Uterus (tissue), 4 donors: Measurements from ENCODE around the gene MRPL1. TPM values are rescaled to one million over a fixed set of nuclear protein-coding genes. Genes with fewer than 3 reads are reported as not detected.

ENCODE experiments used
- DNase-seq, 2 donors: peaks; one replicate each; pipeline ENCODE4 v3.0.0-alpha.2; 2019 to 2020
- H3K27ac ChIP-seq, 2 donors: fragments of 200-600 bp; sonication (generic); 1 replicate in 1 of 2; 2 replicates in 1 of 2; pipeline ENCODE4 v1.5.1; 2016 to 2018
- H3K27me3 ChIP-seq, 2 donors: fragments of 200-600 bp; sonication (generic); one replicate each; pipeline ENCODE4 v1.5.1; 2018 to 2019; ENCODE audit warnings: control low read depth in 1 of 2
- H3K36me3 ChIP-seq, 2 donors: fragments of 200-600 bp; sonication (generic); one replicate each; pipeline ENCODE4 v1.5.1; 2019; ENCODE audit warnings: control low read depth in 1 of 2
- H3K4me1 ChIP-seq, 2 donors: fragments of 200-600 bp; sonication (generic); one replicate each; pipeline ENCODE4 v1.5.1; 2018 to 2019; ENCODE audit warnings: control low read depth in 1 of 2
- H3K4me3 ChIP-seq, 2 donors: fragments of 200-600 bp; sonication (generic); 1 replicate in 1 of 2; 2 replicates in 1 of 2; pipeline ENCODE4 v1.5.1; 2018 to 2019; ENCODE audit warnings: mild to moderate bottlenecking in 1 of 2
- H3K9me3 ChIP-seq, 2 donors: fragments of 200-600 bp; sonication (generic); one replicate each; pipeline ENCODE4 v1.5.1; 2019; ENCODE audit warnings: control low read depth in 1 of 2
- POLR2A ChIP-seq, 2 donors: fragments of 450-650 bp; IDR thresholded peaks; one replicate each; pipeline ENCODE4 v1.6.1; 2016; ENCODE audit warnings: antibody characterized with exemption in 2 of 2, mild to moderate bottlenecking in 1 of 2, moderate library complexity in 1 of 2
- intact Hi-C: fragments of 100-400 bp; cut with DNase I; formaldehyde crosslinking; loops from one replicate; pipeline ENCODE4 v1.15.1; 2023; ENCODE audit warnings: low total_unique reads
- total RNA-seq, 4 donors: library from RNA; depleted of rRNA in 3 of 4; stranded (reverse); fragments of >200 nt in 3 of 4; gene quantifications; one replicate each; pipeline versions ENCODE4 v1.1.0 to v1.2.4, GENCODE V29; 2014 to 2023
- TF ChIP-seq, protein P1 (sequence below), 4 experiments: fragments of 200-600 bp in 2 of 4; fragments of 450-650 bp in 2 of 4; sonication (generic) in 2 of 4; IDR thresholded peaks; one replicate each; pipeline ENCODE4 v1.5.1; 2016 to 2019; ENCODE audit warnings: antibody characterized with exemption in 4 of 4, mild to moderate bottlenecking in 2 of 4, moderate library complexity in 1 of 4
- donor health status: DM: yes; HTN: yes; CAD: no.

Gene MRPL1
- total RNA-seq, 4 donors from 2014 or later, result 15.1 to 75.9 (median 34.8) TPM

DNA sequence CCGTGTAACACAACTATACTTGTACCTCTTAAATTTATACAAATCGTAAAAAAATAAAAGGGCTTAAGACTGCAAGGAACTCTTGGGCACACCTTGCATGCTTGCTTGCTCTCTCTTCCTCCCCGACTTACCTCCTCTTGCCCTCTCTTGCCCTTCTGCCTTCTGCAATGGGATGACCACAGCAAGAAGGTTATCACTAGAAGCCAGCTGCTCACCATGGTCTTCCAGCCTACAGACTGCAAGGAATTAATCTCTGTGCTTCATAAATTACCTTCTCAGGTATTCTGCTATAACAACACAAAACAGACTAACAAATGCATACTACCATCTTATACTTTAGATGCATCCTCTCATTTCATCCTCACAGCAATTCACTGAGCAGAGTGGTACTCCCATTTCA lies 92.1 kb downstream of the MRPL1 start:
- H3K4me1 ChIP-seq, result no peaks in the 10 kb centered on the region
- H3K9me3 ChIP-seq, result no peaks in the 10 kb centered on the region
- TF ChIP-seq POLR2A (IDR thresholded peaks at IDR 0.05), result no peak
- TF ChIP-seq, protein P1, sequence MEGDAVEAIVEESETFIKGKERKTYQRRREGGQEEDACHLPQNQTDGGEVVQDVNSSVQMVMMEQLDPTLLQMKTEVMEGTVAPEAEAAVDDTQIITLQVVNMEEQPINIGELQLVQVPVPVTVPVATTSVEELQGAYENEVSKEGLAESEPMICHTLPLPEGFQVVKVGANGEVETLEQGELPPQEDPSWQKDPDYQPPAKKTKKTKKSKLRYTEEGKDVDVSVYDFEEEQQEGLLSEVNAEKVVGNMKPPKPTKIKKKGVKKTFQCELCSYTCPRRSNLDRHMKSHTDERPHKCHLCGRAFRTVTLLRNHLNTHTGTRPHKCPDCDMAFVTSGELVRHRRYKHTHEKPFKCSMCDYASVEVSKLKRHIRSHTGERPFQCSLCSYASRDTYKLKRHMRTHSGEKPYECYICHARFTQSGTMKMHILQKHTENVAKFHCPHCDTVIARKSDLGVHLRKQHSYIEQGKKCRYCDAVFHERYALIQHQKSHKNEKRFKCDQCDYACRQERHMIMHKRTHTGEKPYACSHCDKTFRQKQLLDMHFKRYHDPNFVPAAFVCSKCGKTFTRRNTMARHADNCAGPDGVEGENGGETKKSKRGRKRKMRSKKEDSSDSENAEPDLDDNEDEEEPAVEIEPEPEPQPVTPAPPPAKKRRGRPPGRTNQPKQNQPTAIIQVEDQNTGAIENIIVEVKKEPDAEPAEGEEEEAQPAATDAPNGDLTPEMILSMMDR (IDR thresholded peaks at IDR 0.05), result no peak
- no peak overlapping the region for H3K4me3 ChIP-seq
- no peak overlapping the region for H3K27ac ChIP-seq
- intact Hi-C loops, result no loop called here
- no peak for DNase-seq
- no peaks in the 10 kb centered on the region for H3K36me3 ChIP-seq
- H3K27me3 ChIP-seq, result no peaks in the 10 kb centered on the region

DNA sequence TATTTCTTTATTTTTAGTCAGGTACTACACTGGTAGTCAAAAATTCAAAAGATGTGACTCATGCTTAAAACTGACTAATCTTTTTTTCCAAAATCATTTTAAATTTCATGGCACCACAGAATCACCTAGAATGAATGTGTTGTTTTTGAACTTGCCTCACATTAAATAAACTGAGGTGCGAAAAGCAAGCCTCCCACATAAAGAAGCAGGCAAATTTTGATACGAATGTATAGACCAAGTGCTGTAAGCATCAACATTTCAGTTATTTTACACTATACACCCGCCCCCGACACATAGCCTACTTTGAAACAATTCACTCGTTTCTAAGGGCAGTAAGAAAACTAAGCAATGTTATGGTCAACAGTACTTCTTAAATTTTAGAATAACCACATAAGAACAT lies 94.3 kb downstream of the MRPL1 start:
- TF ChIP-seq, protein P1 (IDR thresholded peaks at IDR 0.05), result no peak
- no peak for TF ChIP-seq POLR2A (IDR thresholded peaks at IDR 0.05)

DNA sequence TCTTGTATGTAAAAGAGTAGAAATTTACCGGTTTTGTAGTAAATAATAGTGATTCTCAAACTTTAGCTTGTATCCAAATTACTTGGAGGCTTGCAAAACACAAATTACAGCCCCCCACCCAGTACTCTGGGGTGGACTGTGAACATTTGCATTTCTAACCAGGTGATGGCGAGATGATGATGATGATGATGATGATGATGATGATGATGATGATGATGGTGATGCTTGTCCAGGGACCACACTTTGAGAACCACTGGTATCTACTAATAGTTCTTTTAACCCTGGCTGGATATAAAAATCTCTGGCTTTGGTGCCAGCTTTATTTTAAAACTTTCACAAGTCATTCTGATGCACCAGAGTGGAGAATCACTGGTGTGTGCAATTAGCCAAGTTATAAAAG lies 96.3 kb downstream of the MRPL1 start:
- Histone ChIP-seq H3K4me1 (no peaks in the 10 kb centered on the region), H3K4me3 (no peak overlapping the region), H3K27ac (no peak overlapping the region), H3K36me3 (no peaks in the 10 kb centered on the region), H3K27me3 (no peaks in the 10 kb centered on the region), H3K9me3 (no peaks in the 10 kb centered on the region)
- DNase-seq, result no peak
- TF ChIP-seq POLR2A (IDR thresholded peaks at IDR 0.05), result no peak
- TF ChIP-seq, protein P1 (IDR thresholded peaks at IDR 0.05), result no peak
- intact Hi-C loops, result no loop called here

More for the DNA sequence above, 94.3 kb downstream of the MRPL1 start:
- Histone ChIP-seq H3K4me1 (no peaks in the 10 kb centered on the region), H3K27ac (no peak overlapping the region), H3K9me3 (no peaks in the 10 kb centered on the region), H3K27me3 (no peaks in the 10 kb centered on the region), H3K4me3 (no peak overlapping the region), H3K36me3 (no peaks in the 10 kb centered on the region)
- DNase-seq, result no peak
- intact Hi-C loops, result no loop called here

DNA sequence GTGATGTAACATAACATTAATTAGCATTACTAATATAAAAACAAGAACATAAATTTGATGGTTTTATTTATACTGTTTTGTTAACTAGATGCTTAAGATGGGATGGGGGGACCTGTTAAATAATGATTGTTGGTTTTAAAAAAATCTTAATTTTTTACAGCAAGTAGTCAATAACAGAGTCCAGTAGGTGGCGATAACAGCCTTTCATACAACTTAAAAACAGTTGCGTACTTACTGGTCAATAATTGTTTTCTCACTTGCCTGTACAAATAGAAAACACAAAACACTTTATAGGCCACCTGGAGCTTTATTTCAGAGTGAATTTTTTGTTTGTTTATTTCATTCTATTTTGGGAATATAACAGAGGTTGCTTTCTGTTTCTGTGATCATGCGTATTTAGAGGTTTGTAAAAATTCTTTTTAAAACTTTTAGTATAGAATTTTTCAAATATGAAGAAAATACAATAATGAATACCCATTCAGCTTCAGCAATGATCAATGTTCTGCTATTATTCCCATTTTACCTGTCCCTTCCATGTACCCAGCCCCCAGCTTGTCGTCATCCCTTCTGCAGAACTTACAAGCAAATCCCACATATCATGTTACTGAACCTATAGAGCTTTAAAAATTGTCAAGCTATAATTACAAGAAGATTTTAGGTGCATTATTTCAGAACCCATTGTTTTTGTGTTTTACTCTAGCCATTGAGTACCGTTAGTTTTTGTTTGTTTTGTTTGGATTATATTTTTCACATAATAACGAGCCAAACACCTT lies 97.1 kb downstream of the MRPL1 start:
- Histone ChIP-seq H3K27ac (no peak overlapping the region), H3K36me3 (no peaks in the 10 kb centered on the region), H3K4me1 (no peaks in the 10 kb centered on the region), H3K27me3 (no peaks in the 10 kb centered on the region), H3K9me3 (no peaks in the 10 kb centered on the region), H3K4me3 (no peak overlapping the region)
- intact Hi-C loops, result no loop called here
- DNase-seq, result no peak
- TF ChIP-seq POLR2A (IDR thresholded peaks at IDR 0.05), result no peak
- TF ChIP-seq, protein P1 (IDR thresholded peaks at IDR 0.05), result peak; percentile 29 to 52 (median 43)

DNA sequence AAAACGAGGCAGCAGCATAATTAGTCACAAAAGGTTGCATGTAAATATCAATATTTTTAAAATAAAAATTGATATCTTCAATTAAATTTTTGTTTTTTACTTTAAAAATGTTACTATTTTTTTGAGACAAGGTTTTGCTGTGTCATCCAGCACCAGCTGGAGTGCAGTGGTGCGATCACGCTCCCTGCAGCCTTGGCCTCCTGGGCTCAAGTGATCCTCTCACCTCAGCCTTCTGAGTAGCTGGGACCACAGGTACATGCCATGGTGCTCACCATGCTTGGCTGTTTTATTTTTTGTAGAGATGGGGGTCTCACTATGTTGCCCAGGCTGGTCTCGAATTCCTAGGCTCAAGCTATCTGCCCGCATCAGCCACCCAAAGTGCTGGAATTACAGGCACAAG lies 97.7 kb downstream of the MRPL1 start:
- no peak overlapping the region for H3K4me3 ChIP-seq
- H3K27ac ChIP-seq, result no peak overlapping the region
- intact Hi-C loops, result no loop called here
- no peaks in the 10 kb centered on the region for H3K4me1 ChIP-seq
- no peaks in the 10 kb centered on the region for H3K27me3 ChIP-seq
- H3K9me3 ChIP-seq, result no peaks in the 10 kb centered on the region
- no peak for TF ChIP-seq POLR2A (IDR thresholded peaks at IDR 0.05)
- TF ChIP-seq, protein P1 (IDR thresholded peaks at IDR 0.05), result no peak
- no peaks in the 10 kb centered on the region for H3K36me3 ChIP-seq
- DNase-seq, result no peak
